Measurements from ENCODE around the gene HOXB7. TPM values are rescaled to one million over a fixed set of nuclear protein-coding genes. Genes with fewer than 3 reads are reported as not detected.
A peak's percentile ranks its signal among the peaks of the same experiment; 100 is the strongest.

Gene HOXB7
- total and polyA plus RNA-seq, 7 donors: 1.1 to 67.3 (median 6.6) TPM

DNA sequence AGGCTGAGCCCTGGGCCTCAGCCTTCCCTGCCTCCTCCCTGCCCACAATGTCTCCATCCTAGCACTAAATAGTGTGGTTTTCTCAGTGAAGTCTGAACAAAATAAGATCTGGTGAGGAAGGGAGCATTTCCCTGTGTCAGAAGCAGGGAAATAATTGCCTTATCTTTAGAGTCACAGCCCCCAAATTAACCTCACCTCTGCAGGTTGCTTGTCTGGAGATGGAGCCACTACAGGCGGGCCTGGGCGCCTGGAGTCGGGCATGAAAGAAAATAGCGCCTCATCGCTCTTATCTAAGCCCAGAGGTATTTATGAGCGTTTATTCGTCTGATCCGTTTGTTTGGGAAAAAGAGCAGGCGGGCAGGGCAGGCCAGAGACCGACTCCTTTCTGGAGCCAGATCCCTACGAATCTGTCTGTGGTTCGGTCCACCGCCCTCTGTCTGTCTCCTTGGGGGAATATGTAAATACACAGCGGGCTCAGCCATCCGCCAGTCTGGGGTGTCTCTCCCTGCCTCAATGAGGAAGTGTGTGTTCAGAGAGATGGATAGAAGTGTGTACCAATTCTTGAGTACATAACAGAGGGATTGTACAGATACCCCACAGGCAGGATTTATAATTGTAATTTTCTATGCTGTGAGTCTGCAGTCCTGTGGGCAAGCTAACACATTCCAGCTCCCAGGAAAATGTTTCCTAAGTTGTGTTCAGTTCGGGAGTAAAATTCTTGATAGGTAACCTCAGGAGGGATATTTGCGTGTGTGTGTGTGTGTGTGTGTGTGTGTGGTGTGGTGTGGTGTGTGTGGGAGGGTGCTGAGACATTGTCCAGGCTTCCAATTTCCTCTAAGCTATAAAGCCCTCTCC is 10.3 kb downstream of the HOXB7 start:
- H3K4me3 ChIP-seq: no peak overlapping the region
- peaks cover 0 to 4% (median 0%) of the 10 kb centered on the region in 3 donors for H3K27me3 ChIP-seq
- no peak for DNase-seq
- WGBS, 2 donors: 14 to 62% methylated on average over 17 of the region's 17 CpGs
- H3K36me3 ChIP-seq: peaks cover 0 to 14% (median 0%) of the 10 kb centered on the region in 4 donors
- peak overlapping the region in 3 of 4 donors; percentile 76 to 99 (median 95) for H3K27ac ChIP-seq
- no peaks in the 10 kb centered on the region for H3K9me3 ChIP-seq
- intact Hi-C loops (cut with DNase I): no loop called here
- H3K4me1 ChIP-seq: peaks cover 0 to 77% (median 67%) of the 10 kb centered on the region in 4 donors
- TF ChIP-seq POLR2AphosphoS5 (IDR thresholded peaks at IDR 0.05): peak in 1 of 4 donors; percentile 9
- TF ChIP-seq, protein P1, sequence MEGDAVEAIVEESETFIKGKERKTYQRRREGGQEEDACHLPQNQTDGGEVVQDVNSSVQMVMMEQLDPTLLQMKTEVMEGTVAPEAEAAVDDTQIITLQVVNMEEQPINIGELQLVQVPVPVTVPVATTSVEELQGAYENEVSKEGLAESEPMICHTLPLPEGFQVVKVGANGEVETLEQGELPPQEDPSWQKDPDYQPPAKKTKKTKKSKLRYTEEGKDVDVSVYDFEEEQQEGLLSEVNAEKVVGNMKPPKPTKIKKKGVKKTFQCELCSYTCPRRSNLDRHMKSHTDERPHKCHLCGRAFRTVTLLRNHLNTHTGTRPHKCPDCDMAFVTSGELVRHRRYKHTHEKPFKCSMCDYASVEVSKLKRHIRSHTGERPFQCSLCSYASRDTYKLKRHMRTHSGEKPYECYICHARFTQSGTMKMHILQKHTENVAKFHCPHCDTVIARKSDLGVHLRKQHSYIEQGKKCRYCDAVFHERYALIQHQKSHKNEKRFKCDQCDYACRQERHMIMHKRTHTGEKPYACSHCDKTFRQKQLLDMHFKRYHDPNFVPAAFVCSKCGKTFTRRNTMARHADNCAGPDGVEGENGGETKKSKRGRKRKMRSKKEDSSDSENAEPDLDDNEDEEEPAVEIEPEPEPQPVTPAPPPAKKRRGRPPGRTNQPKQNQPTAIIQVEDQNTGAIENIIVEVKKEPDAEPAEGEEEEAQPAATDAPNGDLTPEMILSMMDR (IDR thresholded peaks at IDR 0.05): no peak

DNA sequence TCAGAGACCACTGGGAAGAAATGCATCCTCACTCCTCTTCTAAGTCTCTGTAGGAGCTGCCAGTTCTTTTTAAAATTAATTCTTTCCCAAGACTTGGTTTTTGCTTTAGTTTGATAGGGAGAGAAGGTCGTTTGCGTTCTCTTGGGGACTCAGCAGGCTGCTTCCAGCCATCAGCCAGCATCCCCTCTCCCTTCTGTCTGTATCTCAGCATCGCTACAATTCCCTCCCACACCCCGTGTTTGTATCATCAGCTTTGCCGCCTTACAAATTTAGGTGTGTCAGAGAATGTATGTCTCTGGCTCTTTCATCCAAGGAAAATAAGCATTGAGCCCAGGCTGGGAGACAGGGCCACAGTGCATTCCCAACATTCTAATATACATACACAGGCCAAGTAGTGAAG is 11.5 kb downstream of the HOXB7 start:
- no peaks in the 10 kb centered on the region for H3K9me3 ChIP-seq
- H3K36me3 ChIP-seq: peaks cover 0 to 4% (median 0%) of the 10 kb centered on the region in 4 donors
- peaks cover 0 to 88% (median 78%) of the 10 kb centered on the region in 4 donors for H3K4me1 ChIP-seq
- WGBS, 2 donors: 46 to 76% methylated on average over 5 of the region's 5 CpGs
- TF ChIP-seq POLR2A (IDR thresholded peaks at IDR 0.05) (no peak), EP300 (IDR thresholded peaks at IDR 0.05) (no peak), POLR2AphosphoS5 (IDR thresholded peaks at IDR 0.05) (no peak)
- TF ChIP-seq, protein P1 (IDR thresholded peaks at IDR 0.05): no peak
- intact Hi-C loops (cut with DNase I): no loop called here
- DNase-seq: no peak
- H3K4me3 ChIP-seq: no peak overlapping the region
- peaks cover 0 to 11% (median 0%) of the 10 kb centered on the region in 3 donors for H3K27me3 ChIP-seq
- peak overlapping the region in 3 of 4 donors; percentile 76 to 99 (median 95) for H3K27ac ChIP-seq

DNA sequence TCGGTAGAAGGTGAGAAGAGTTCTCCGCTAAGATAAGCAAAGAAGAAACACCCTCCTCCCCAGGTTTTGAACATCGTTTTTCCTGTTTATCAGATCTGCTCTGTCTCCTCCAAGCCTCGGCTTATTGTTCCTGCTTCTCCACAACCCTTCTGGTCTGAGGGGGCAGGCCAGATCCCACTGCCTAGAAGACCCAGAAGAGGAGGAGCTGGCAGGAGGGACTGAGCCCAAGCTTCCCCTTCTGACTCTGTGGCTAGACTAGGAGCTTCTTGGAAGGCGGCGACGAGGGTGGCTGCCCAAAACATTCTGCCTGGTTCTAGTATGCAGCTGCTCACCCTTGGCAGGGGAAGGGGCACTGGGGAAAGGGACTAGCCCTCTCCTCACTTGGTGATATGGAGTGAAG is 12.1 kb downstream of the HOXB7 start:
- Histone ChIP-seq H3K4me3 (peak overlapping the region in 2 of 4 donors; percentile 65 to 70), H3K36me3 (no peaks in the 10 kb centered on the region), H3K9me3 (no peaks in the 10 kb centered on the region), H3K27ac (peak overlapping the region in 3 of 4 donors; percentile 76 to 99 (median 95)), H3K27me3 (peaks cover 0 to 11% (median 0%) of the 10 kb centered on the region in 3 donors), H3K4me1 (peaks cover 0 to 93% (median 82%) of the 10 kb centered on the region in 4 donors)
- TF ChIP-seq EP300 (IDR thresholded peaks at IDR 0.05) (no peak), POLR2AphosphoS5 (IDR thresholded peaks at IDR 0.05) (no peak), POLR2A (IDR thresholded peaks at IDR 0.05) (no peak)
- TF ChIP-seq, protein P1 (IDR thresholded peaks at IDR 0.05): no peak
- intact Hi-C loops (cut with DNase I): no loop called here
- no peak for DNase-seq
- WGBS, 2 donors: 30 to 52% methylated on average over 7 of the region's 7 CpGs

DNA sequence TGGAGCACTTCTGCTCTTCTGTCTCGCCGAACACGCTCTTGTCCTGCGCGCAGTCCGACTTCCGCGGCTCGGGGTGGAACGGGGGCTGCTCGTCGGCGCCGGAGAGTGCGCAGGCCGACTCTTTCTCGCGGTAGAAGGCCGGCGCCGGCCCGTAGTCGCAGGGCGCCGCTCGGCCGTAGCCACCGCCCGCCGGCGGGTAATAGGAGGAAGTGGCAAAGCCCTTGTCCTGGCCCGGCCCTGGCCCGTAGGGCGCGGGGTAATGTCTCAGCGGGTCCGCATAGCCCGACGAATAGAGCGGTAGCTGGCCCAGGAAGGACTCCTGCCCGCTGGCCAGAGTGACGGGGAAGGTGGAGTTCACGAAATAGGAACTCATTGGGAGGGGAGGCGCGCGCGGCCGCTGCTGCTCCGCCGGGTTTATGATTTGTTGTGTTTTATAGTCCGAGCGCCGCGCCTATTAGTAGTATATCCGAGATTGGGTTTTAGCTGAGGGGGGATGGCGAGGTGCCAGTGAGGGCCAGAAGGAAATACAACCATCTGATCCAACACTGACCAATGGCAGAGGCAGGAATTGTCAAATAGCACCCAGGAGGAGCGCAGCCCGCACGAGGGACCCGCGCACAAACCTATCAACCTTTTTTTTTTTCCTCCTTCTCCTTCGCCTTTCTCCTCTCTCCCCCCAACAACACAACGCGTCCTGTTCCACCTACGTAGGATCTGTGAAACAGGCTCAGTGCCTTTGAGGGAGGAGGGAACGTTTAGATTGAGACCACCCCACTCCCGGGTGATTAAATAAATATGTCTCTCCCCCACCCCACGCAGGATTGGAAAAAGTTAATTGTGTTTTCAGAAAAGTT is 12.8 kb downstream of the HOXB7 start:
- H3K4me3 ChIP-seq: peak overlapping the region; percentile 50 to 70 (median 60)
- 1 to 2% methylated on average over 68 of the region's 68 CpGs for WGBS, 2 donors
- DNase-seq: peak; percentile 93
- no peaks in the 10 kb centered on the region for H3K36me3 ChIP-seq
- no peaks in the 10 kb centered on the region for H3K9me3 ChIP-seq
- H3K4me1 ChIP-seq: peaks cover 0 to 90% (median 81%) of the 10 kb centered on the region in 4 donors
- peak overlapping the region; percentile 23 to 99 (median 86) for H3K27ac ChIP-seq
- TF ChIP-seq POLR2AphosphoS5 (IDR thresholded peaks at IDR 0.05) (peak; percentile 64 to 84 (median 68)), EP300 (IDR thresholded peaks at IDR 0.05) (no peak), POLR2A (IDR thresholded peaks at IDR 0.05) (peak; percentile 36 to 73)
- TF ChIP-seq, protein P1 (IDR thresholded peaks at IDR 0.05): no peak
- intact Hi-C loops (cut with DNase I): no loop called here
- peaks cover 0 to 11% (median 0%) of the 10 kb centered on the region in 3 donors for H3K27me3 ChIP-seq

Data from sigmoid colon (tissue), 7 donors.